Measurements from ENCODE around the gene RYR1. TPM values are rescaled to one million over a fixed set of nuclear protein-coding genes. Genes with fewer than 3 reads are reported as not detected.

RYR1 gene
- total and polyA plus RNA-seq, 10 of the 15 experiments (the other 5 are each of a cell fraction or from before 2014, with no cell fraction given) = under 0.01 to 0.32 (median 0.07) TPM; not detected in 1

- TF ChIP-seq USF2 (IDR thresholded peaks at IDR 0.05; ENCODE audit: borderline replicate concordance, low read depth, low read length) = no peak
- TF ChIP-seq CREB1 (IDR thresholded peaks at IDR 0.05; ENCODE audit: low read depth) = peak; percentile 81
- 0 out of 2 replicates have a peak, but pooled peaks have one; percentile 33 for TF ChIP-seq TBL1XR1 (IDR thresholded peaks at IDR 0.05; ENCODE audit: low read depth, low read length)
- no peak for TF ChIP-seq SMAD5 (IDR thresholded peaks at IDR 0.05; ENCODE audit: low read depth)
- TF ChIP-seq TAF1 (IDR thresholded peaks at IDR 0.05; ENCODE audit: borderline replicate concordance, low read depth, low read length) = 0 out of 2 replicates have a peak, but pooled peaks have one; percentile 46
- peak; percentile 69; the same call in 1 of the 2 replicates for TF ChIP-seq ZNF687 (IDR thresholded peaks at IDR 0.05)
- no peak for TF ChIP-seq PML (IDR thresholded peaks at IDR 0.05; ENCODE audit: low read length)
- TF ChIP-seq E4F1 (IDR thresholded peaks at IDR 0.05; ENCODE audit: borderline replicate concordance, partially characterized antibody) = no peak
- peak; percentile 87; the same call in 1 of the 2 replicates for TF ChIP-seq RB1 (IDR thresholded peaks at IDR 0.05; ENCODE audit: borderline replicate concordance)
- TF ChIP-seq FOXK2 (IDR thresholded peaks at IDR 0.05) = no peak
- TF ChIP-seq RELB (IDR thresholded peaks at IDR 0.05; ENCODE audit: low read depth) = no peak
- peak; percentile 84 for TF ChIP-seq DPF2 (IDR thresholded peaks at IDR 0.05)
- TF ChIP-seq KLF5 (IDR thresholded peaks at IDR 0.05; ENCODE audit: partially characterized antibody) = peak; percentile 45
- TF ChIP-seq TCF3 (IDR thresholded peaks at IDR 0.05; ENCODE audit: borderline replicate concordance, insufficient read depth, low read depth, low read length) = 0 out of 2 replicates have a peak, but pooled peaks have one; percentile 37
- TF ChIP-seq CEBPB (IDR thresholded peaks at IDR 0.05; ENCODE audit: borderline replicate concordance in 1 of 2, low read depth in 2 of 2, low read length in 2 of 2) = no peak
- peak; percentile 68 for TF ChIP-seq IRF3 (IDR thresholded peaks at IDR 0.05)
- no peak for TF ChIP-seq ATF3 (IDR thresholded peaks at IDR 0.05; ENCODE audit: borderline replicate concordance, extremely low read depth, low read depth, low read length)
- no peak for TF ChIP-seq NFYA (IDR thresholded peaks at IDR 0.05; ENCODE audit: borderline replicate concordance, low read depth, low read length)
- TF ChIP-seq CHD1 (IDR thresholded peaks at IDR 0.05; ENCODE audit: low read depth, low read length) = no peak
Observed at GRCh38 chr19:38402967-38403674, 30.4 kb upstream of the RYR1 start, which contains the start of gene FAM98C (continued).
